Measurements from ENCODE around the gene FOLR3. TPM values are rescaled to one million over a fixed set of nuclear protein-coding genes. Genes with fewer than 3 reads are reported as not detected.
A peak's percentile ranks its signal among the peaks of the same experiment; 100 is the strongest.

The FOLR3 gene
- total RNA-seq, 4 donors from 2014 or later, result not detected

DNA sequence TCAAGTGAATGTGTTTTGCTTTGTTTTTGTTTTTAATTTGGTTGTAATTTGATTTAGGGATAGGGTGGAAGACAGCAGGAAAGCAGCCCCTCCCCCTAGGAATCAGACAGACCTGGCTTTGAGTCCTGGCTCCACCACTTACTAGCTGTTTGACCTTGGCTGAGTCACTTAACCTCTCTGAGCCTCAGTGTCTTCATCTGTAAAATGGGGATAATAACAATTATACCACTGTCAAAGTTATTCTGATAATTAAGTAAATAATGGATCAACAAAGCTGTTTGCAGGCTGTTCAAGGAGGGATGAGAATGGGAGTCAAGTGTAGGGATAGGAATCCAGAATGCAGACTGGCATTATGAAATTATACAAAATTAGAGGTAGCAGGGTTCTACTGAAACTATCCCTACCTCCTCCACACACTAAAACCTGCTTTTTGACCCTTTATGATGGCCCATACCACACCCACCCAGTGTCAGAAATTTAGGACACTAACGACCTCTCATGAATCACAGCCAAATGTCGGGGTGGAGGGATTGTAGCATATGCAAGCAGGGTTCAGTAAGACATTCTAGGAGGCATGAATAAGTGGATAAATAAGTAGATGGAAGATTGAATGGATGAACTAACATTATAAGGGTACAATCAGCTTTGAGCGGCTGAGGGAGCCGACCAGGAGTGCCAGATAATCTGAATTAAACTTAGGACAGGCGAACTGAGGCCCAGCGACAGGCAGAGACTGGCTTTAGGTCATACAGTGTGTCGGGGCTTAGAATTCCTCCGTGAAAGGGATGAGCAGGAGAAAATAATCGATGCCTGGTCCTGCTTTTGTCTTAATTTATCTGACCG lies 24.0 kb upstream of the FOLR3 start:
- whole genome bisulfite sequencing, result 2% methylated on average over 10 of the region's 10 CpGs
- peaks cover 19% of the 10 kb centered on the region for H3K4me1 ChIP-seq
- no peak for TF ChIP-seq POLR2A (IDR thresholded peaks at IDR 0.05)
- TF ChIP-seq EP300 (IDR thresholded peaks at IDR 0.05), result no peak
- no peak for TF ChIP-seq POLR2AphosphoS5 (IDR thresholded peaks at IDR 0.05)
- TF ChIP-seq, protein P1, sequence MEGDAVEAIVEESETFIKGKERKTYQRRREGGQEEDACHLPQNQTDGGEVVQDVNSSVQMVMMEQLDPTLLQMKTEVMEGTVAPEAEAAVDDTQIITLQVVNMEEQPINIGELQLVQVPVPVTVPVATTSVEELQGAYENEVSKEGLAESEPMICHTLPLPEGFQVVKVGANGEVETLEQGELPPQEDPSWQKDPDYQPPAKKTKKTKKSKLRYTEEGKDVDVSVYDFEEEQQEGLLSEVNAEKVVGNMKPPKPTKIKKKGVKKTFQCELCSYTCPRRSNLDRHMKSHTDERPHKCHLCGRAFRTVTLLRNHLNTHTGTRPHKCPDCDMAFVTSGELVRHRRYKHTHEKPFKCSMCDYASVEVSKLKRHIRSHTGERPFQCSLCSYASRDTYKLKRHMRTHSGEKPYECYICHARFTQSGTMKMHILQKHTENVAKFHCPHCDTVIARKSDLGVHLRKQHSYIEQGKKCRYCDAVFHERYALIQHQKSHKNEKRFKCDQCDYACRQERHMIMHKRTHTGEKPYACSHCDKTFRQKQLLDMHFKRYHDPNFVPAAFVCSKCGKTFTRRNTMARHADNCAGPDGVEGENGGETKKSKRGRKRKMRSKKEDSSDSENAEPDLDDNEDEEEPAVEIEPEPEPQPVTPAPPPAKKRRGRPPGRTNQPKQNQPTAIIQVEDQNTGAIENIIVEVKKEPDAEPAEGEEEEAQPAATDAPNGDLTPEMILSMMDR (IDR thresholded peaks at IDR 0.05), result no peak
- H3K4me3 ChIP-seq, result peak overlapping the region; percentile 55
- no peak for DNase-seq (ENCODE audit: low spot score in 2 of 2)
- peak overlapping the region; percentile 95 for H3K27ac ChIP-seq
- no peaks in the 10 kb centered on the region for H3K27me3 ChIP-seq
- H3K9me3 ChIP-seq, result no peaks in the 10 kb centered on the region
- peaks cover 22% of the 10 kb centered on the region for H3K36me3 ChIP-seq

DNA sequence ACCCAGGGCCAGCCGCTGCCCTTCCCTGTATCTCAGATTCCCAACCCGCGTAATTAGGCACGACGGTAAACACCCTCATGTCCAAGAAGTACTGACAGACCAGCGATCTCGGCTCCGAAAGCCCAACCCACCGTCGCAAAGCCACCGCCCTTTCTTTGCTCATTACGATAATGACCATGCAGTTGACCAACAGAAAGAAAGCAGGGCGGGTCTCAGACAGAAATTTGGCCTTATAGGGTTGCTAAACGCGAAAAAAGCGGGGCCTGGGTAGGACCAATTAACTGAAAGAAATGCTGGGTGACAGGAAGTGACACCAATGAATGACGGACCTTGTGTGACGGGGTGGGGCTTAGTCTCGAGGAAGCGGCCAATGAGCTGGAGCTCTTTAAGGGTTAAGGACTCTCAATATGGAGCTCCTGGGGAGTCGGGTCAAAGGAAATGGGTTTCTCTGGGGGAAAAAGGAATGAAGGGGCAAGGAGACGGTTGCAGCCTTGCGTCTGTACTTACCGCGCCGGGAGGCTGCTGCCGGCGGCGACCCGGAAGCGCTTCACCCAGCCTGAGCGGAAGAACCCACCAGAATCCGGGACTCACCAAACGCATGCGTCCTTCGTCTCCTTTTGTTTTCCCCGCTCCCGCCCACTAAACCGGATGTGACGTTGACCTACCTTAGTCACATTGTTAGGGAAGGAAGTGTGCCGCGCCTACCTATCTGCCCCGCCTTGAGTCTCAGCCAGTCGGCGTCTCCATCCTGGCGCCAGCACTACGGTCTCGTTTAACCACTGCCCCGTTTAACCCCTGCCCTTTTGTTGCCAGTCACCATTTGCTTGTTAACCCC lies 23.2 kb upstream of the FOLR3 start, which contains the start of gene ANAPC15:
Gene ANAPC15, minus strand, starts transcription at position 553 of the 835 bp plus-strand sequence. CDS start 1,419 bp downstream, outside the sequence.
- H3K36me3 ChIP-seq, result peaks cover 22% of the 10 kb centered on the region
- peaks cover 19% of the 10 kb centered on the region for H3K4me1 ChIP-seq
- WGBS, result under 1% methylated on average over 49 of the region's 49 CpGs
- peak within 1 kb of the TSS; percentile 55 for H3K4me3 ChIP-seq
- H3K9me3 ChIP-seq, result no peaks in the 10 kb centered on the region
- DNase-seq (ENCODE audit: low spot score in 2 of 2), result peak; percentile 100
- TF ChIP-seq EP300 (IDR thresholded peaks at IDR 0.05), result no peak
- peak; percentile 35 to 60 (median 46) for TF ChIP-seq POLR2AphosphoS5 (IDR thresholded peaks at IDR 0.05)
- TF ChIP-seq, protein P1 (IDR thresholded peaks at IDR 0.05), result no peak
- peak; percentile 30 to 87 for TF ChIP-seq POLR2A (IDR thresholded peaks at IDR 0.05)
- no peaks in the 10 kb centered on the region for H3K27me3 ChIP-seq
- peak within 1 kb of the TSS; percentile 95 for H3K27ac ChIP-seq

DNA sequence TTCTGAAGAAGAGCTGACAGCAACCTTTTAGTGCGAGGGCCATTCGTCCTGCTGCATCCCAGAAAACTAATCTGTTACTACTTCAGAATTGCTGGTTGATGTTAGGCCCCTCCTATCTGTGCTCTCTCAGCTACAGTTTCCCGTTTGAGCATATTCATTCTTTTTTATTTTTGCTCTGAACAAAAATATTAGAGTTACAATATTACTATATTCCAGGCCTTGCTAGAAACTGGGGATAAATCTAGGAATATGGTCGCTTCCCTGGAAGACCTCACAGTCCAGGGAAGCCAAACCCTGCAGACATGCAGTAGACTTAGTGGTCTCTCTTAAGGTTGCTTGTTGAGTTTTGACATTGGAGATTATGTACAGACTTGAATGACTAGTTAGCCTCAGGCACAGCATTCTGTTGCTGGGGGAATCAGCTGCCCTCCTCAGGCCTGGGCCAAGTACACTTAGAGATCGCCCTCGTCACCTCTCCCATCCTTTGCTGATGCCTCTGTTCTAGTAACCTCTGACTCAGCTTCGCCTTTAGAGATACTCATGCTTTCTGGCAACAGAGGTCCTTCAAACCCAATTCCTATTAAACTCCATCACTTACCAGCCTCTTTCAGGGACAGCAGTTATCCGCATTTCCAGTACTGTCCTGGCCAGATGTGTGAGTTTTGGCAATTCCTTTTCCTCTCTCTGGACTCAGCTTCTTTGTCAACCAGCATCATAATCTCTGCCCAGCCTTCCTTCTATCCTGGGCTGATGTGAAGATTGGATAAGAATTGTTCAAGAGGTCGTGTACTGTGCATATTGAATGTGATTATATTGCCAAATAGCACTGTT lies 22.3 kb upstream of the FOLR3 start:
- H3K27ac ChIP-seq, result peak overlapping the region; percentile 95
- no peaks in the 10 kb centered on the region for H3K27me3 ChIP-seq
- peaks cover 19% of the 10 kb centered on the region for H3K4me1 ChIP-seq
- DNase-seq (ENCODE audit: low spot score in 2 of 2), result no peak
- H3K4me3 ChIP-seq, result peak overlapping the region; percentile 55
- 53% methylated on average over 9 of the region's 9 CpGs for WGBS
- peaks cover 17% of the 10 kb centered on the region for H3K36me3 ChIP-seq
- H3K9me3 ChIP-seq, result no peaks in the 10 kb centered on the region
- no peak for TF ChIP-seq EP300 (IDR thresholded peaks at IDR 0.05)
- no peak for TF ChIP-seq POLR2A (IDR thresholded peaks at IDR 0.05)
- no peak for TF ChIP-seq POLR2AphosphoS5 (IDR thresholded peaks at IDR 0.05)
- TF ChIP-seq, protein P1 (IDR thresholded peaks at IDR 0.05), result no peak

DNA sequence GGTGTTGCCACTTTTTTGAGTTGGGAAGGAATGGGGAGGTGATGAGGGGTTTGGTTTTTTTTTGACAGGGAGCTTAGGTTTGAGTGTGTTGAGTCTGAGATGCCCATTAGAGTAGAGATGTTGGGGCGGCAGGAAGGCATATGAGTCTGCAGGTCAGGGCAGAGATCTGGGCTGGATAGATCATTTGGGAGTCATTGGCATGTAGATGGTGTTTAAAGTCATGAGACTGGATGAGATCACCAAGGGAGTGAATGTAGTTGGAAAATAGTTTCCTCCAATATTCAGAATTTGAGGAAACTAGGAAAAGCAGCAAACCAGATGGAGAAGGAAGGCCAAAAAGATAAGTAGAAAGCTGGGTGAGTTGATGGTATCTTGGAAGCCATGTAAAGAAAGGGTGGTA lies 21.0 kb upstream of the FOLR3 start:
- no peak for DNase-seq (ENCODE audit: low spot score in 2 of 2)
- Histone ChIP-seq H3K9me3 (no peaks in the 10 kb centered on the region), H3K4me3 (no peak overlapping the region), H3K4me1 (peaks cover 19% of the 10 kb centered on the region), H3K36me3 (peaks cover 3% of the 10 kb centered on the region), H3K27me3 (no peaks in the 10 kb centered on the region), H3K27ac (no peak overlapping the region)
- WGBS, result 77% methylated on average over 1 of the region's 1 CpG
- TF ChIP-seq, protein P1 (IDR thresholded peaks at IDR 0.05), result no peak
- TF ChIP-seq POLR2A (IDR thresholded peaks at IDR 0.05) (no peak), POLR2AphosphoS5 (IDR thresholded peaks at IDR 0.05) (no peak), EP300 (IDR thresholded peaks at IDR 0.05) (no peak)
